Fibroblast of the aortic adventitia (primary cell): Measurements from ENCODE around the gene NSL1. TPM values are rescaled to one million over a fixed set of nuclear protein-coding genes. Genes with fewer than 3 reads are reported as not detected.
"Not testable (repeated sequence)": the region's sequence is repeated elsewhere in the genome, so short reads cannot be mapped to it uniquely, and the experiment has no call there.

Experiments used
- DNase-seq: peaks from one replicate; pipeline ENCODE4 v3.0.0-alpha.2; 2010; ENCODE audit warnings: low read depth
- H3K4me3 ChIP-seq: 2 replicates; pipeline ENCODE4 v1.5.1; 2011; ENCODE audit warnings: low read depth, mild to moderate bottlenecking, control low read depth, low read length, moderate library complexity
- total RNA-seq: library from RNA; depleted of rRNA; stranded (reverse); fragments of >200 nt; gene quantifications from 2 replicates; pipeline ENCODE4 v1.2.3, GENCODE V29; 2012; ENCODE audit warnings: low replicate concordance
- TF ChIP-seq, protein P1 (sequence below): IDR thresholded peaks from 2 replicates; pipeline ENCODE4 v1.5.1; 2011; ENCODE audit warnings: mild to moderate bottlenecking, low read length, control low read depth, inconsistent platforms; ENCODE audit not compliant: insufficient read depth

NSL1 gene
- total RNA-seq, 1 donor = 41.1 TPM

DNA sequence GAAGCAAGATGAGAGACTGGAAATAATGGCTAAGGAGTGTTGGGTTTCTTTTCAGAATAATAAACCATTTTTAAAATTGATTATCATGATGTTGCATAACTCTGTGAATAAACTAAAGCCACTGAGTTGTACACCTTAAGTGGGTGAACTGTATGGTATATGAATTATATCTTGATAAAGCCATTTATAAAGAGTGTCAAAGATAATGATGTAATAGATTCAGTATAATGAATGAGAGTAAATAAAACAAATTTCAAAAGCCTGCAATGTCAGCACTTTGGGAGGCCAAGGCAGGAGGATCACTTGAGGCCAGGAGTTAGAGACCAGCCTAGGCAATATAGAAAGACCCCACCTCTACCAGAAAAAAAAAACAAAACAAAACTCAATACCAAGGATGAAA lies 16.3 kb downstream of the NSL1 start:
- TF ChIP-seq, protein P1, sequence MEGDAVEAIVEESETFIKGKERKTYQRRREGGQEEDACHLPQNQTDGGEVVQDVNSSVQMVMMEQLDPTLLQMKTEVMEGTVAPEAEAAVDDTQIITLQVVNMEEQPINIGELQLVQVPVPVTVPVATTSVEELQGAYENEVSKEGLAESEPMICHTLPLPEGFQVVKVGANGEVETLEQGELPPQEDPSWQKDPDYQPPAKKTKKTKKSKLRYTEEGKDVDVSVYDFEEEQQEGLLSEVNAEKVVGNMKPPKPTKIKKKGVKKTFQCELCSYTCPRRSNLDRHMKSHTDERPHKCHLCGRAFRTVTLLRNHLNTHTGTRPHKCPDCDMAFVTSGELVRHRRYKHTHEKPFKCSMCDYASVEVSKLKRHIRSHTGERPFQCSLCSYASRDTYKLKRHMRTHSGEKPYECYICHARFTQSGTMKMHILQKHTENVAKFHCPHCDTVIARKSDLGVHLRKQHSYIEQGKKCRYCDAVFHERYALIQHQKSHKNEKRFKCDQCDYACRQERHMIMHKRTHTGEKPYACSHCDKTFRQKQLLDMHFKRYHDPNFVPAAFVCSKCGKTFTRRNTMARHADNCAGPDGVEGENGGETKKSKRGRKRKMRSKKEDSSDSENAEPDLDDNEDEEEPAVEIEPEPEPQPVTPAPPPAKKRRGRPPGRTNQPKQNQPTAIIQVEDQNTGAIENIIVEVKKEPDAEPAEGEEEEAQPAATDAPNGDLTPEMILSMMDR = no peak
- H3K4me3 ChIP-seq = no peak overlapping the region
- no peak for DNase-seq

DNA sequence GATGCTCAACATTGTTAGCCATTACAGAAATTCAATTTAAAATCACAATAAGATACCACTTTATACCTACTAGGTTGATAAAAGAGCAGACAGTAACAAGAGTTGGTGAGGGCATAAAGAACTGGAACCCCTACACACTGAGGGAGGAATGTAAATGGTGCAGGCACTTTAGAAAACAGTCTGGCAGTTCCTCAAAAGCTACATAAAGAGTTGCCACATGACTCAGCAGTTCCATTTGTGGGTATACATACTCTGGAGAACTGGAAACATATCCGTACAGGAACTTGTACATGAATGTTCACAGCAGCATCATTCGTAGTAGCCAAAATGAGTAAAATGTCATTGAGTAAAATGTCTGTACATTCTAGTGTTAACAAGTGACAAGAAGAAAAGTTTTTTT lies 17.0 kb downstream of the NSL1 start:
- peak; percentile 24 for DNase-seq
- TF ChIP-seq, protein P1 = no peak
- H3K4me3 ChIP-seq = no peak overlapping the region

DNA sequence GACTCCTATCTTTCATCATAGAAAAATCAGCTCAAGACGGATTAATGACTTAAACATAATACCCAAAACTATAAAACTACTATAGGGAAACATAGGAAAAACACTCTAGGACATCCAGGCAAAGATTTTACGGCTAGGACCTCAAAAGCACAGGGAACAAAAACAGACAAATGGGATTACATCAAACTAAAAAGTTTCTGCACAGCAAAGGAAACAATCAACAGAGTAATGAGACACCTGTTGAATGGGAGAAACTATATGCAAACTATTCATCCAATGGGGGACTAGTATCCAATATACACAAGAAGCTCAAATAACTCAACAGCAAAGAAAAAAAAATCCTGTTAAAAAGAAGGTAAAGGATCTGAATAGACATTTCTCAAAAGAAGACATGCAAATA lies 18.6 kb downstream of the NSL1 start:
- no peak overlapping the region for H3K4me3 ChIP-seq
- TF ChIP-seq, protein P1 = no peak

DNA sequence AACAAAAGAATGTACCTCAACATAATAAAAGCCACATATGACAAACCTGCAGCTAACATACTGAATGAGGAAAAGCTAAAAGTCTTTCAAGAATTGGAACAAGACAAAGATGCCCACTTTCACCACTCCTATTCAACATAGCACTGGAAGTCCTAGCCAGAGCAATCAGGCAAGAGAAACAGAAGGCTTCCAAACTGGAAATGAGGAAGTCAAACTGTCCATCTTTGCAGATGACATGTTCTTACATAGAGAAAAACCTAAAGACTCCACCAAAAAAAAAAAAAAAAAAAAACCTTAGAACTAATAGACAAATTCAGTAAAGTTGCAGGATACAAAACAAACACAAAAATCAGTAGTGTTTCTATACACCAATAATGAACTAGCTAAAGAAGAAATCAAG lies 20.2 kb downstream of the NSL1 start:
- TF ChIP-seq, protein P1 = no peak
- H3K4me3 ChIP-seq = no peak overlapping the region
- DNase-seq = no peak

More for the DNA sequence above, 18.6 kb downstream of the NSL1 start:
- no peak for DNase-seq

DNA sequence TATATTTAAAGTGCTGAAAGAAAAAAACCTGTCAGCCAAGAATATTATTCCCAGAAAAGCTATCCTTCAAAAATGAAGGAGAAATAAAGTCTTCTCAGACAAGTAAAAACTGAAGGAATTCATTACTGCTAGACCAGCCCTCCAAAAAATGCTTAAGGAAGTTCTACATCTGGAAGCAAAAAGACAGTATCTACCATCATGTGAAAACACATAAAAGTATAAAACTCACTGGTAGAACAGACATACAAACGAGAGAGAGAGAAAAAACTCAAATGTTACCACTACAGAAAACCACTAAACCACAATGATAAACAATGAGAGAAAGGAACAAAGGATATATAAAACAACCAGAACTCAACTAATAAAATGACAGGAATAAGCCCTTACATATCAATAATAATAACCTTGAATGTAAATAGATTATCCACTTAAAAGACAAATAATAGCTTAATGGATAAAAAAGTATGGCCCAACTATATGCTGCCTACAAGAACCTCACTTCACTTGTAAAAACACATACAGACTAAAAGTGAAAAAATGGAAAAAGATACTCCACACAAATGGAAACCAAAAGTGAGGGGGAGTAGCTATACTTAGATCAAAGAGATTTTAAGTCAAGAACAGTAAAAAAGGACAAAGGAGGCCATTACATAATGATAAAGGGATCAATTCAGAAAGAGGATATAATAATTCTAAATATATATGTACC lies 22.0 kb downstream of the NSL1 start:
- DNase-seq = no peak
- H3K4me3 ChIP-seq = no peak overlapping the region

DNA sequence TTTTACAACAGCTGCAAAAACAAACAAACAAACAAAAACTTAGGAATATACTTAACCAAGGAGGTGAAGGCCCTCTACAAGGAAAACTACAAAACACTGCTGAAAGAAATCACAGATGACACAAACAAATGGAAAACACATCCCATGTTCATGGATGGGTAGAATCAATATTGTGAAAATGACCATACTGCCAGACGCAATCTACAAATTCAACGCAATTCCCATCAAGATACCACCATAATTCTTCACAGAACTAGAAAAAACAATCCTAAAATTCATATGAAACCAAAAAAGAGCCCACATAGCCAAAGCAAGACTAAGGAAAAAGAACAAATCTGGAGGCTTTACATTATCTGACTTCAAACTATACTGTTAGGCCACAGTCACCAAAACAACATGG lies 24.8 kb downstream of the NSL1 start:
- H3K4me3 ChIP-seq = not testable (repeated sequence)

More for the DNA sequence above, 22.0 kb downstream of the NSL1 start:
- TF ChIP-seq, protein P1 = no peak

DNA sequence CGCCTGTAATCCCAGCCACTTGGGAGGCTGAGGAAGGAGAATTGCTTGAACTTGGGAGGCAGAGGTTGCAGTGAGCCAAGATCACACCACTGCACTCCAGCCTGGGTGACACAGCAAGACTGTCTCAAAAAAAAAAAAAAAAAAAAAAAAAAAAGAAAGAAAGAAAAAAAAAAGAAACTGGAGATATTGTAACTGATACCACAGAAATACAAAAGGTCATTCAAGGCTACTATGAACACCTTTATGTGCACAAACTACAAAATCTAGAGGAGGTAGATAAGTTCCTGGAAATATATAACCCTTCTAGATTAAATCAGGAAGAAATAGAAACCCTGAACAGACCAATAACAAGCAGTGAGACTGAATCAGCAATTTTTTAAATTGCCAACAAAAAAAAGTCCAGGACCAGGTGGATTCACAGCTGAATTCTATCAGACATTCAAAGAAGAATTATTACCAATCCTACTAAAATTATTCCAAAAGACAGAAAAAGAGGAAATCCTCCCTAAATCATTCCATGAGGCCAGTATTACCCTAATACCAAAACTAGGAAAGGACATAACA lies 26.8 kb downstream of the NSL1 start:
- H3K4me3 ChIP-seq, DNase-seq: not testable (repeated sequence)

More for the DNA sequence above, 24.8 kb downstream of the NSL1 start:
- DNase-seq = not testable (repeated sequence)

DNA sequence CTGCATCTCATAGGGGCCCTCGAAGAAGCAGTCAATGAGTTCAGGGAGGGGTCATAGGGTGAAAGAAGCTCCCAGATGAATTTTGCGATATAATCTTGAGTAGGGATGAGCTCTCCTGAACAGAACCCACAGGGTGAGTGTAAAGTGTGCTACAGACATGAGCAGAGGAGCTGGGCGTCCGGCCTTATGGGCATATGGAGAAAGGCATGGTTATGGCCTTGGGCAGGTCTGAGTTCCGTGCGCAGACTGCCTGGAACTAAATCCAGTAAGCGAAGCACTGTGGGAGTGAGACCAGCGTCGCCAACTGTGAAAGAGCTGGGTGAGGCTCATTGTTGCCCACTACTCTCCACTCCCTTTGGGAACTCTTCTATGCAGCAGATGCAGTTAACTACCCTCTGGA lies 28.7 kb downstream of the NSL1 start:
- TF ChIP-seq, protein P1 = no peak
- DNase-seq = no peak
- H3K4me3 ChIP-seq = no peak overlapping the region
